ENCODE data around the gene ENTR1. TPM values are rescaled to one million over a fixed set of nuclear protein-coding genes. Genes with fewer than 3 reads are reported as not detected.

Gene ENTR1
- polyA plus RNA-seq, 3 donors = 3.3 to 60.0 (median 9.6) TPM

DNA sequence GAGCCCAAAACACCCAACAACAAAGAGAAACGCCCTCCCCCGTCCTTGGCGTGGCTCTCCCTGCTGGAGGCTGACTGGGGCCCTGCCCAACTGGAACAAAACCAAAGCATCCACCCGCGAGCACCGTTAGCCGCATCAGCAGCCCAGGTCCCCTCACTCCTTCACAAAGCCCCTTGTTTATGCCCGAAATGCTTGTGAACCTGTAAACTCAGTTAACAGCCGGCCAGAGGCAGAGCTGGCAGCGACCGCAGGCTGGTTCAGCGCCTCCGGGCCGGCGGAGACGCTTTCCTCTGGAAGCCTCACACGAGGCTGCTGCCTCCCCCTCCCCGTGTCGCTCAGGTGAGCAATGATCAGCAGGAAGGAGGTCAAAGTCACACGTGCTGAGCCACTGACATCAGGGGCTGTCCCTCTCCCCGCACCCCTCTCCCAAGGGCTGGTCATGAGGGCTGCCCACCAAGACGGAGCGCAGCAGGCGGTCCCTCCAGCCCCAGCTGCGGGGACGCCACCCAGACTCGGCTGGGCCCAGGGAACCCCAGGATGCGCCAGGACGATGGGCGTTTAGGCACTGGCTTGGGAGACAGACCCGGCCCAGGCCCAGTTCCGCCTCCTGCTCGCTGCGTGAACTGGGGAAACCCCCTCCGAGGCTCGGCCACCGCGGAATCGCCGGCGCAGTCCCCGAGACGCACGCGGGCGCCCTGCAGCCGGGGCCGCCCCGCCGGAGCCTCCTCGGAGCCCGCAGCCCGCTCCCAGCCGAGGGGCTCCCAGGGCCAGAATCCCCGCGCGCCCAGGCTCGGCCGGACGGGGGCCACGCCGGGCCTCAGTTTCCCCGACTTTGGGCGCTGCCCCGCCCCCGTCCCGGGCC is 11.0 kb downstream of the ENTR1 start:
- H3K27ac ChIP-seq (ENCODE audit: low read depth in 1 of 2, low read length in 2 of 2) = peak overlapping the region in 1 of 2 donors; percentile 62
- peak overlapping the region in 4 of 7 donors; percentile 12 to 50 (median 37) for H3K27ac Mint-ChIP-seq
- peaks cover 0 to 4% (median 4%) of the 10 kb centered on the region in 3 donors for H3K27me3 Mint-ChIP-seq (ENCODE audit: low read depth in 3 of 3)

DNA sequence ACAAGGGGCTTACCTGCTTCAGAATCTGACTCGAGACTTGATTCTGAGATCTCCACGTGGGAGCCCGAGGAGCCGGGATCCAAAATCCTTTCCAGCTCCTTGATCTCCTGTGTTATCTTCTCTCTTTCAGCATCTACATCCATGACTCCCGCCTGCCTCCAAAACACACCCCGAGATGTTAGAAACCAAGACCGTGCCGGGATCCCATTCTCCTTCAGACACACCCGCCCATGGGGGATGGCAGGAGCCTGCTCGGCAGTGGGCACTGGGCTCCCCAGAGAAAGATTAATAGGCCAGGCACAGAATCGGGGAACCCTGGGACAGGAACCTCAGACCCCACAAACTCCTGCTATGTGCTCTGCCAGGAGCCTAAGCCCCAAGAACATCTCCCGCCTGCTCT is 12.1 kb downstream of the ENTR1 start:
- Histone ChIP-seq H2AFZ (ENCODE audit: insufficient read depth, low read depth, low read length, poor library complexity, severe bottlenecking) (no peak overlapping the region), H3K36me3 (replicated peaks in 1 of 2; ENCODE audit: control insufficient read depth in 1 of 2, insufficient read depth in 2 of 2, low read length in 2 of 2) (peaks cover 45 to 51% of the 10 kb centered on the region in 2 donors), H3K27me3 (ENCODE audit: control insufficient read depth in 2 of 2, insufficient read depth in 2 of 2, low read length in 2 of 2) (no peaks in the 10 kb centered on the region), H3K4me2 (replicated peaks; ENCODE audit: extremely low read depth, low read length, poor library complexity, severe bottlenecking) (no peak overlapping the region), H3K9ac (ENCODE audit: insufficient read depth, low read length, poor library complexity, severe bottlenecking) (no peak overlapping the region), H3K4me1 (ENCODE audit: control insufficient read depth in 1 of 2, insufficient read depth in 2 of 2, low read length in 2 of 2) (peaks cover 17 to 23% of the 10 kb centered on the region in 2 donors), H3K27ac (ENCODE audit: low read depth in 1 of 2, low read length in 2 of 2) (no peak overlapping the region), H3K79me2 (ENCODE audit: insufficient read depth, low read length) (peaks cover 15% of the 10 kb centered on the region), H3K9me3 (replicated peaks in 1 of 2; ENCODE audit: control insufficient read depth in 1 of 2, insufficient read depth in 1 of 2, low read length in 2 of 2) (no peaks in the 10 kb centered on the region), H3K4me3 (replicated peaks in 1 of 3; ENCODE audit: low read depth in 2 of 3, low read length in 3 of 3) (no peak overlapping the region), H4K20me1 (ENCODE audit: insufficient read depth, low read length) (peaks cover 14% of the 10 kb centered on the region)
- TF ChIP-seq, protein P1, sequence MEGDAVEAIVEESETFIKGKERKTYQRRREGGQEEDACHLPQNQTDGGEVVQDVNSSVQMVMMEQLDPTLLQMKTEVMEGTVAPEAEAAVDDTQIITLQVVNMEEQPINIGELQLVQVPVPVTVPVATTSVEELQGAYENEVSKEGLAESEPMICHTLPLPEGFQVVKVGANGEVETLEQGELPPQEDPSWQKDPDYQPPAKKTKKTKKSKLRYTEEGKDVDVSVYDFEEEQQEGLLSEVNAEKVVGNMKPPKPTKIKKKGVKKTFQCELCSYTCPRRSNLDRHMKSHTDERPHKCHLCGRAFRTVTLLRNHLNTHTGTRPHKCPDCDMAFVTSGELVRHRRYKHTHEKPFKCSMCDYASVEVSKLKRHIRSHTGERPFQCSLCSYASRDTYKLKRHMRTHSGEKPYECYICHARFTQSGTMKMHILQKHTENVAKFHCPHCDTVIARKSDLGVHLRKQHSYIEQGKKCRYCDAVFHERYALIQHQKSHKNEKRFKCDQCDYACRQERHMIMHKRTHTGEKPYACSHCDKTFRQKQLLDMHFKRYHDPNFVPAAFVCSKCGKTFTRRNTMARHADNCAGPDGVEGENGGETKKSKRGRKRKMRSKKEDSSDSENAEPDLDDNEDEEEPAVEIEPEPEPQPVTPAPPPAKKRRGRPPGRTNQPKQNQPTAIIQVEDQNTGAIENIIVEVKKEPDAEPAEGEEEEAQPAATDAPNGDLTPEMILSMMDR (IDR thresholded peaks at IDR 0.05) = no peak
- Mint-ChIP-seq H3K27ac (no peak overlapping the region), H3K4me3 (peak overlapping the region in 1 of 2 donors; percentile 6), H3K9me3 (peaks cover 0 to 2% (median 0%) of the 10 kb centered on the region in 7 donors), H3K36me3 (peaks cover 46 to 58% of the 10 kb centered on the region in 2 donors), H3K4me1 (peaks cover 15% of the 10 kb centered on the region), H3K27me3 (ENCODE audit: low read depth in 3 of 3) (peaks cover 0 to 4% (median 4%) of the 10 kb centered on the region in 3 donors)
- intact Hi-C loops (cut with micrococcal nuclease) = no loop called here
- DNase-seq = no peak
- WGBS (ENCODE audit: insufficient coverage) = 96% methylated on average over 8 of the region's 12 CpGs

More for the DNA sequence above, 11.0 kb downstream of the ENTR1 start:
- H3K4me3 Mint-ChIP-seq = peak overlapping the region; percentile 83 to 88
- DNase-seq = peak in 2 of 3 donors; percentile 18 to 63
- H3K9ac ChIP-seq (ENCODE audit: insufficient read depth, low read length, poor library complexity, severe bottlenecking) = peak overlapping the region; percentile 76
- peaks cover 41 to 49% of the 10 kb centered on the region in 2 donors for H3K36me3 ChIP-seq (replicated peaks in 1 of 2; ENCODE audit: control insufficient read depth in 1 of 2, insufficient read depth in 2 of 2, low read length in 2 of 2)
- no peaks in the 10 kb centered on the region for H3K27me3 ChIP-seq (ENCODE audit: control insufficient read depth in 2 of 2, insufficient read depth in 2 of 2, low read length in 2 of 2)
- H3K36me3 Mint-ChIP-seq = peaks cover 42 to 60% of the 10 kb centered on the region in 2 donors
- peaks cover 14% of the 10 kb centered on the region for H4K20me1 ChIP-seq (ENCODE audit: insufficient read depth, low read length)
- H3K9me3 Mint-ChIP-seq = peaks cover 0 to 2% (median 0%) of the 10 kb centered on the region in 7 donors
- peak overlapping the region; percentile 85 for H3K4me2 ChIP-seq (replicated peaks; ENCODE audit: extremely low read depth, low read length, poor library complexity, severe bottlenecking)
- peaks cover 15% of the 10 kb centered on the region for H3K4me1 Mint-ChIP-seq
- peaks cover 15% of the 10 kb centered on the region for H3K79me2 ChIP-seq (ENCODE audit: insufficient read depth, low read length)
- WGBS (ENCODE audit: insufficient coverage) = 2% methylated on average over 64 of the region's 67 CpGs
- intact Hi-C loops (cut with micrococcal nuclease) = loop anchor here (2.0 to 5.0 kb wide), 3 partner anchors 27 to 61 kb away; partner anchors contain the start of genes CARD9 (in 1 of the 2) and DNLZ (in 1 of the 2)
- no peaks in the 10 kb centered on the region for H3K9me3 ChIP-seq (replicated peaks in 1 of 2; ENCODE audit: control insufficient read depth in 1 of 2, insufficient read depth in 1 of 2, low read length in 2 of 2)
- TF ChIP-seq, protein P1 (IDR thresholded peaks at IDR 0.05) = no peak
- H2AFZ ChIP-seq (ENCODE audit: insufficient read depth, low read depth, low read length, poor library complexity, severe bottlenecking) = peak overlapping the region; percentile 71
- H3K4me1 ChIP-seq (ENCODE audit: control insufficient read depth in 1 of 2, insufficient read depth in 2 of 2, low read length in 2 of 2) = peaks cover 17 to 23% of the 10 kb centered on the region in 2 donors
- peak overlapping the region; percentile 47 to 88 (median 77) for H3K4me3 ChIP-seq (replicated peaks in 1 of 3; ENCODE audit: low read depth in 2 of 3, low read length in 3 of 3)

All from CD14-positive monocyte (primary cell).